ENCODE measurements around the gene PDE4D.

Gene PDE4D

GRCh38 chr5:58993461-58993860, 900.1 kb downstream of the PDE4D start:
- H3K9ac ChIP-seq (ENCODE audit: low read length) = no peak overlapping the region
- H3K79me2 ChIP-seq (ENCODE audit: low read length) = no peaks in the 10 kb centered on the region
- H2AFZ ChIP-seq (ENCODE audit: low read length) = no peak overlapping the region
- no peaks in the 10 kb centered on the region for H3F3A ChIP-seq (ENCODE audit: insufficient read depth, low read length)
- no peaks in the 10 kb centered on the region for H3K36me3 ChIP-seq (replicated peaks; ENCODE audit: insufficient read depth, low read length)
- no peaks in the 10 kb centered on the region for H3K27me3 ChIP-seq (replicated peaks; ENCODE audit: insufficient read depth, low read length)
- no peak overlapping the region for H3K4me3 ChIP-seq (ENCODE audit: low read length)
- no peak overlapping the region for H3K27ac ChIP-seq (ENCODE audit: low read length)
- H3K4me2 ChIP-seq (ENCODE audit: low read depth, low read length) = no peak overlapping the region
- no peaks in the 10 kb centered on the region for H3K4me1 ChIP-seq (ENCODE audit: low read length)
- no peak for DNase-seq
- no peaks in the 10 kb centered on the region for H3K9me2 ChIP-seq (replicated peaks; ENCODE audit: insufficient read depth, low read length)
- TF ChIP-seq EZH2 (optimal IDR thresholded peaks at IDR 0.05; ENCODE audit: low read depth, low read length) (no peak), EZH2phosphoT487 (IDR thresholded peaks at IDR 0.05; ENCODE audit: low read length) (no peak), CTCF (IDR thresholded peaks at IDR 0.05; ENCODE audit: low read length) (no peak)
- H3K9me3 ChIP-seq (replicated peaks; ENCODE audit: insufficient read depth, low read length) = no peaks in the 10 kb centered on the region
- H4K20me1 ChIP-seq (ENCODE audit: insufficient read depth, low read length) = no peaks in the 10 kb centered on the region

GRCh38 chr5:58988938-58989337, 904.6 kb downstream of the PDE4D start:
- H3K79me2 ChIP-seq (ENCODE audit: low read length) = no peaks in the 10 kb centered on the region
- no peak overlapping the region for H3K9ac ChIP-seq (ENCODE audit: low read length)
- no peaks in the 10 kb centered on the region for H3K27me3 ChIP-seq (replicated peaks; ENCODE audit: insufficient read depth, low read length)
- no peak overlapping the region for H3K4me3 ChIP-seq (ENCODE audit: low read length)
- no peak overlapping the region for H3K27ac ChIP-seq (ENCODE audit: low read length)
- no peaks in the 10 kb centered on the region for H4K20me1 ChIP-seq (ENCODE audit: insufficient read depth, low read length)
- TF ChIP-seq EZH2 (optimal IDR thresholded peaks at IDR 0.05; ENCODE audit: low read depth, low read length) = no peak
- TF ChIP-seq CTCF (IDR thresholded peaks at IDR 0.05; ENCODE audit: low read length) = 0 out of 2 replicates have a peak, but pooled peaks have one; percentile 3
- no peaks in the 10 kb centered on the region for H3K9me2 ChIP-seq (replicated peaks; ENCODE audit: insufficient read depth, low read length)
- no peak overlapping the region for H2AFZ ChIP-seq (ENCODE audit: low read length)
- H3K4me1 ChIP-seq (ENCODE audit: low read length) = no peaks in the 10 kb centered on the region
- H3K4me2 ChIP-seq (ENCODE audit: low read depth, low read length) = no peak overlapping the region
- H3K9me3 ChIP-seq (replicated peaks; ENCODE audit: insufficient read depth, low read length) = no peaks in the 10 kb centered on the region
- H3F3A ChIP-seq (ENCODE audit: insufficient read depth, low read length) = no peaks in the 10 kb centered on the region
- H3K36me3 ChIP-seq (replicated peaks; ENCODE audit: insufficient read depth, low read length) = no peaks in the 10 kb centered on the region
- DNase-seq = no peak

- Histone ChIP-seq H3K27me3 (replicated peaks; ENCODE audit: insufficient read depth, low read length) (no peaks in the 10 kb centered on the region), H3K4me1 (ENCODE audit: low read length) (no peaks in the 10 kb centered on the region), H3K36me3 (replicated peaks; ENCODE audit: insufficient read depth, low read length) (no peaks in the 10 kb centered on the region), H2AFZ (ENCODE audit: low read length) (no peak overlapping the region), H3K9me2 (replicated peaks; ENCODE audit: insufficient read depth, low read length) (no peaks in the 10 kb centered on the region), H3K27ac (ENCODE audit: low read length) (no peak overlapping the region), H3K9me3 (replicated peaks; ENCODE audit: insufficient read depth, low read length) (no peaks in the 10 kb centered on the region), H3F3A (ENCODE audit: insufficient read depth, low read length) (no peaks in the 10 kb centered on the region), H3K9ac (ENCODE audit: low read length) (no peak overlapping the region), H3K4me3 (ENCODE audit: low read length) (no peak overlapping the region), H3K79me2 (ENCODE audit: low read length) (no peaks in the 10 kb centered on the region), H3K4me2 (ENCODE audit: low read depth, low read length) (no peak overlapping the region), H4K20me1 (ENCODE audit: insufficient read depth, low read length) (no peaks in the 10 kb centered on the region)
- DNase-seq = no peak
- TF ChIP-seq CTCF (IDR thresholded peaks at IDR 0.05; ENCODE audit: low read length) (no peak), EZH2 (optimal IDR thresholded peaks at IDR 0.05; ENCODE audit: low read depth, low read length) (no peak), EZH2phosphoT487 (IDR thresholded peaks at IDR 0.05; ENCODE audit: low read length) (no peak)
Observed at GRCh38 chr5:58987193-58987592, 906.3 kb downstream of the PDE4D start.

Measured in MM.1S (cell line).